Measurements from ENCODE around the gene ZNF384.

The ZNF384 gene

GRCh38 chr12:6620137-6620884 is 68.9 kb downstream of the ZNF384 start:
- no peak for DNase-seq (ENCODE audit: low read depth)

GRCh38 chr12:6618483-6619225 is 70.5 kb downstream of the ZNF384 start:
- DNase-seq (ENCODE audit: low read depth), result no peak

Data from CMK (cell line).